HG03442 (cell line): ENCODE data around the gene PDS5A.
"Not testable (repeated sequence)": the region's sequence is repeated elsewhere in the genome, so short reads cannot be mapped to it uniquely, and the experiment has no call there.

ENCODE experiments used
- ATAC-seq: cut with Tn5 transposase; IDR thresholded peaks from one replicate; pipeline ENCODE4 v1.9.1; 2021; ENCODE audit warnings: mild to moderate bottlenecking, moderate library complexity; ENCODE audit not compliant: unreplicated experiment

PDS5A gene

GRCh38 chr4:39977489-39978377, at the start of gene PDS5A:
PDS5A (minus strand) TSS chr4:39977911; CDS start chr4:39976577, 1,334 bp downstream.
- ATAC-seq, result peak; percentile 76

- ATAC-seq, result not testable (repeated sequence)
Measured at GRCh38 chr4:40024049-40024448, 46.3 kb upstream of the PDS5A start.

GRCh38 chr4:40021116-40021515, 43.4 kb upstream of the PDS5A start:
- ATAC-seq, result not testable (repeated sequence)

GRCh38 chr4:40020221-40020620, 42.5 kb upstream of the PDS5A start:
- no peak for ATAC-seq

- no peak for ATAC-seq
Measured at GRCh38 chr4:40016007-40016406, 38.3 kb upstream of the PDS5A start.

GRCh38 chr4:40003986-40004385, 26.3 kb upstream of the PDS5A start:
- no peak for ATAC-seq

- ATAC-seq, result no peak
Measured at GRCh38 chr4:40000711-40001110, 23.0 kb upstream of the PDS5A start.

- no peak for ATAC-seq
Measured at GRCh38 chr4:39998659-39999345, 21.1 kb upstream of the PDS5A start.

- ATAC-seq, result no peak
Measured at GRCh38 chr4:39996811-39997210, 19.1 kb upstream of the PDS5A start.

- ATAC-seq, result no peak
Measured at GRCh38 chr4:39994406-39994805, 16.7 kb upstream of the PDS5A start.

GRCh38 chr4:39989381-39989780, 11.7 kb upstream of the PDS5A start:
- not testable (repeated sequence) for ATAC-seq

GRCh38 chr4:39987485-39987884, 9.8 kb upstream of the PDS5A start:
- no peak for ATAC-seq

GRCh38 chr4:39978904-39979303, 1.2 kb upstream of the PDS5A start:
- no peak for ATAC-seq

- no peak for ATAC-seq
Measured at GRCh38 chr4:39978378-39978775, 666 bp upstream of the PDS5A start.

GRCh38 chr4:39976945-39977488, 694 bp downstream of the PDS5A start:
- ATAC-seq, result peak; percentile 25

- ATAC-seq, result peak; percentile 30
Measured at GRCh38 chr4:39976141-39976944, 1.4 kb downstream of the PDS5A start.

GRCh38 chr4:39975488-39976089, 2.1 kb downstream of the PDS5A start:
- ATAC-seq, result no peak

- not testable (repeated sequence) for ATAC-seq
Measured at GRCh38 chr4:39973052-39973451, 4.7 kb downstream of the PDS5A start.

- ATAC-seq, result peak; percentile 49
Measured at GRCh38 chr4:39970671-39971640, 6.8 kb downstream of the PDS5A start.
